Hematopoietic multipotent progenitor cell treated with erythropoietin and hydrocortisone succinate and interleukin-3 and kit ligand, for 15 days (in vitro differentiated cells): ENCODE results near the gene LONRF2.
"Not testable (repeated sequence)": the region's sequence is repeated elsewhere in the genome, so short reads cannot be mapped to it uniquely, and the experiment has no call there.

Experiments used
- DNase-seq: peaks from one replicate; pipeline ENCODE4 v3.0.0-alpha.2; 2015; ENCODE audit warnings: low spot score

LONRF2 gene

DNA sequence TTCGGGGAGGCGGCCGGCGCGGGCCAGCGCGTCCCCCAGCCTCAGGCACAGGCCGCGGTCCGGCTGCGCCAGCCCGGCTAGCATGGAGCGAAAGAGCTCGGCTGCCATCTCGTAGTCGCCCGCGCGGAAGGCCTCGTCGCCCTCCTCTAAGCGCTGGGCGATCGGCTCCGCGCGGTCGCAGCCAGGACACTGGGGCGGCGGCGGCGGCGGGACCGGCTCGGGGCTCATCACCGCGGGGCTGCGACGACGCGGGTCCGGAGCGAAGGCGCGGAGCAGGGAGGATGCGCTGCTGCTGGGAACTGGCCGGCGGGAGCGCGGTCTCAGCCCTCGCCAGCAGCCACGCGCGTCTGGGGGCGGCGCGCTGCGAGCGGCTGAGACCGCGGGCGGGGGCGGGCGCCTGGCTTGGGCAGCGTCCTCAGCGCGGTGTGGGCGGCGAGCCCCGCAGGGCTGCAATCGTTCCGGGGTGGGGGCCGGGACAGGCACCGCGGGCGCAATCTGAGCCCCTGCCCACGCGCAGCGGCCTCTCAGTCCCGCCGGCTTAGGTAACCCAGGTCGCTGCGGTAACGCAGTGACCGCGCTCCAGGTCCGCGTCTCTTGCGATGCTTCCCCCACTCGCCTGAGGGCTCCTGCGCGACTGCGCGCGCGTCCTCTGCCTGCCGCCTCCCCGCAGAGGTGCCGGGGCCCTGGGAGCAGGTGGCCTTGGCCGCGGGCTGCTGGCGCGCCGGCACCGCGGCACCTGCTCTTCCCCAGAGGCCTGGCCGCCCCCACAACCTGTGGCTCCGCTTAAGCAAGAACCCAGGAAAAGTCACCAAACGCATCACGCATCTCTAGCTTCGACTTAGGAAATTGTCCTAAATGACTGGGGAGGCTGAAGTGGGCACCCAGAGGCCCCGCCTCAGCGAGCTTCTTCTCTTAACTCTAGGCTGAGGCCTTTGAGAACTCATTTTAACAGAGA, at the start of gene LONRF2:
TSS of gene LONRF2 (minus strand) at position 636 of the 955 bp plus-strand sequence. CDS start at position 228, 408 bp downstream.
- peak; percentile 25 for DNase-seq

GRCh38 chr2:100367163-100367562, 44.9 kb upstream of the LONRF2 start:
- DNase-seq, result no peak

- DNase-seq, result no peak
These were observed 43.1 kb upstream of the LONRF2 start for GRCh38 chr2:100365434-100365833.

DNA sequence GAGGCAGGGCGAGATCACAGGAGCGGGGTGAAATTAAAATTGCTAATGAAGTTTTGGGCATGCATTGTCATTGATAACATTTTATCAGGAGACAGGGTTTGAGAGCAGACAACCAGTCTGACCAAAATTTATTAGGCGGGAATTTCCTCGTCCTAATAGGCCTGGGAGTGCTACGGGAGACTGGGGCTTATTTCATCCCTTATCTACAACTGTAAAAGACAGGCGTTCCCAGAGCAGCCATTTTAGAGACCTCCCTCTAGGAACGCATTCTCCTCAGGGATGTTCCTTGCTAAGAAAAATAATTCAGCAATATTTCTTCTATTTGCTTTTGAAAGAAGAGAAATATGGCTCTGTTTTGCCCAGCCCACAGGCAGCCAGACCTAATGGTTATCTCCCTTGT, 40.0 kb upstream of the LONRF2 start:
- not testable (repeated sequence) for DNase-seq

DNA sequence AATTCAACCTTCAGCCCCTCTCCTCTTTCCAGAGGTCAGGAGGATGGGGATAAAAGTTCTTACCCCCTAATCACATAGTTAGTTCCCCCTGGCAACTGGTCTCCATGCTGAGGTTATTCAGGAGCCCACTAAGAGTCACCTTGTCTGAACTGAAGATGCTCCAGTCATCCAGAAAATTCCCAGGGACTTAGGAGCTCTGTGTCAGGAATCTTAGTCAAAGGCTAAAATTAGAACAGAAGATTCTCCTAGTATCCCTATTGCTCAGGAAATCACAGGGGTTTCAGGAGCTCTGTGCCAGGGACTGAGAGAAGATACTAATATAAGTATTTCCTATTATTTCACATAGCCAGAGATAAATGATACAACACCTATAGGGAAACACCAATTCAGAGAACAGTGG, 37.3 kb upstream of the LONRF2 start:
- no peak for DNase-seq

DNA sequence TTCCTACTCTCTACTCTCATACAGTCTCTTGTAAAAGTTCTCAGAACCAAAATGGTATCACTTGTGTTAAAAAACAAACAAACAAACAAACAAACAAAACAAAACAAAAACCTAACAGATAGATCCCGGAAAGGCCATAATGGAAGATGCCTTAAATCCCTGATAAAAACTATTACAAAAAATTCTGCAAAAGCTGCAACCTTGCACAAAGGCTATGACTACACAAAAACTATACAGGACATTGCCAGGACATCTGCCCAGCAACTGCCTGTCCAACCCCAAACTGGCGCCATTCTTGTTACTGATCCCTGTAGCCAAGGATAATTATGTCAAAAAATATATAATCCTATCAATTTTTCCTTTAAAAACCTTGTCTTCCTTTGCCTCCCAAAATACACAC, 36.3 kb upstream of the LONRF2 start:
- no peak for DNase-seq

GRCh38 chr2:100352521-100352920, 30.2 kb upstream of the LONRF2 start:
- DNase-seq, result no peak

DNA sequence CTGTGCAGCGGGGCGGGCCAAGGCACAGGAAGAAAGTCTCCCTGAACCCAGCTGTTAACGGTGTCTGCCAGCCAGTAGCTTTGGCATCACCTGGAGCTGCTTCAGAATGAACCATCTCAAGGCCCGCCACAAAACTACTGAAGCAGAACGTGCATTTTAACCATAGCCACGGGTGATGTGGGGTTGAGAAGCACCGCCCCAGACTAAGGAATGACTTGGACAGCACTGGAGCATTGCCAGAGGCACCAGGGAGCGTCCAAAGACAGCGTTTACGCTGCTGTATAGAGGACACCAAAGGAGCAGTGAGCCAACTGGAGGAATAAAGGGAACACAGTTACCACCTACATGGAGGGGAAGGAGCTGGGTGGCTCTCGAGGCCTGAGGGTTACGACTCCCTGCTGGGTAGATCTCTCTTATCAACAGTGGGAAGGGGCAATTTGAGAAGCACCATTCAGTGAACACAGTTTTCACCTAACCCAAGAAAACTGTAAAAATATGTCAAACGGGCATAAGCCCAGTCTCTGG, 28.4 kb upstream of the LONRF2 start:
- DNase-seq, result no peak

DNA sequence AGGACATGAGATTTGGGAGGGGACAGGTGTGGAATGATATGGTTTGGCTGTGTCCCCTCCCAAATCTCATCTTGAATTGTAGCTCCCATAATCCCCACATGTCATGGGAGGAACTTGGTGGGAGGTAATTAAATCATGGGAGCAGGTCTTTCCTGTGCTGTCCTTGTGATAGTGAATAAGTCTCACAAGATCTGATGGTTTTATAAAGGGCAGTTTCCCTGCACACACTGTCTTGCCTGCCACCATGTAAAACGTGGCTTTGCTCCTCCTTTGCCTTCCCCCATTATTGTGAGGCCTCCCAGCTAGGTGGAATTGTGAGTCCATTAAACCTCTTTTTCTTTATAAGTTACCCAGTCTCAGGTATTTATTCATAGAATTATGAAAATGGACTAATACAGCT, 22.8 kb upstream of the LONRF2 start:
- DNase-seq, result not testable (repeated sequence)

- DNase-seq, result no peak
These were observed 22.1 kb upstream of the LONRF2 start for GRCh38 chr2:100344433-100344832.

GRCh38 chr2:100342466-100342865, 20.2 kb upstream of the LONRF2 start:
- DNase-seq, result not testable (repeated sequence)

GRCh38 chr2:100339823-100340222, 17.5 kb upstream of the LONRF2 start:
- DNase-seq, result no peak

GRCh38 chr2:100334929-100335328, 12.6 kb upstream of the LONRF2 start:
- no peak for DNase-seq

DNA sequence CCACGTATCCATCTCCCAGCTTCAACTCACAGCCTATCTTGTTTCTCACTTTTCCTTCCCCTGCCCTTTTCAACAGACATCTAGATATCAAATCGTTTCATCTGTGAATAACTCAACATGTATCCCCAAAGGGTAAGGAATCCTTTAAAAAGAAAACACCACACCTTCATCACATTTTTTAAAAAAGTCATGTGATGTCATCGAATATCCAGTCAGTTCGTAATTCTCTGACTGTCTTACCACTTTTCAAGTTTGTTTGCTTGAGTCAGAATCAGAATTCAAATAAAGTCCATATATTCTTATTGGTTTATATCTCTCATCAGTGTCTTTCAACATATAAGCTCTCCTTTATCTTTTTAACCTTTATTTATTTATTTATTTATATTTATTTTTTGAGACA, 5.4 kb upstream of the LONRF2 start:
- no peak for DNase-seq

DNA sequence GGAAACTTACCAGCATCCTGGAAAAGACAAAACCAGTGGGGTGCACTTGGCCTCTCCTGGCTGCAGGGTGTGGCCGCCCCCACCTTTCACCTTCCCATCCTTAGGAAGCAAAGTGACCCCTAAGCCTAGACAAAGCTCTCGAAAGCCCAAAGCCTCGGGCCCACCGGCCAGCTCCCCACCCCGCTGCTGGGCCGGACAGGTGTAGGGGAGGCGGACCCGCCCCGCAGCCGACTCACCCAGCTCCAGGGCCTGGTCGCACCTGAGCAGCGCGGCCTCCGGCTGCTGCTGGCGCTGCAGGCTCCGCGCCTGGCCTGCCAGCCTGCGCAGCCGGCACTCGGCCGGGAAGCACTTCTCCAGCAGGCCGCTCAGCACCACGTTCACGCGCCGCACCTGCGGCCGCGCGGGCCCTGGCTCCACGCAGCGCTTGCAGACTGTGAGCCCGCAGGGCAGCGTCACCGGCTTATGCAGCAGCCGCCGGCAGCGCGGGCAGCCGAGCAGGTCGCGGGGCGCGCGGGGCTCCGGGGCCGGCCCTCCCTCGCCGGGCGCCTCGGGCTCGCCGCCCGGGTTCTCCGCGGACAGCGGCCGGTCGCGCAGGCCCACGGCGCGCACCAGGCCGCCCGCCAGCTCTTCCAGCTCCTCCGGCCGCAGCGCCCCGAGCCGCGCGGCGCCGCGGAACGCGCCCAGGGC, 979 bp downstream of the LONRF2 start:
- DNase-seq, result peak; percentile 30

DNA sequence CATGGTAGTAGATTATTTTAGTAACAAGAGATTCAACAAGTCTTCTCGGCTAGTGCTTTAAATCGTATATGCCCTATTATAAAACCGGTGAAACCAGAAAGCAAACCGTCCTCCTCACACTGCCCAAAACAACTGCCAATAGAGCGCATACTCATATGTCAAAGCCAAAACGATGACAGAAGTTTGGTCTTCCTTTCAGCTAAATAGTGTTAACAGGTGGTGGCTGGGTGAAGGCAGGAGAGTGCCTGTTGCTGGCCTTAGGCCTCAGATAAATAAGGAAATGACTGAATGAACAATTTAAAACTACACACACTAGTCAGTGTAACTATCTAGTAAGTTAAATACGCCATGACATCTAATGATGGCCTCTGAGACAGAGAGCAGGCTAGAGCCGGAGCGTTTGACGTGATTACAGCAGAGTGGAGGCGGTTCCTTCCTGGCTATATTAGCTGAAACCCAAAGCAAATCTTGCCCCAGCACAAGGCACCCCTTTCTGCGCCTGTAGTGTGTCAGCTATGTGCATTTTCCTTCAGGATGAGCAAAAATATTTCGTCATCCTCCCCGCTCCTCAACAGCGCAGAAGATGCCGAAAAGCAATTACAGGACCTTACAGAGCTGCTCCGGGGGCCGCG, 1.6 kb downstream of the LONRF2 start:
- DNase-seq, result no peak

DNA sequence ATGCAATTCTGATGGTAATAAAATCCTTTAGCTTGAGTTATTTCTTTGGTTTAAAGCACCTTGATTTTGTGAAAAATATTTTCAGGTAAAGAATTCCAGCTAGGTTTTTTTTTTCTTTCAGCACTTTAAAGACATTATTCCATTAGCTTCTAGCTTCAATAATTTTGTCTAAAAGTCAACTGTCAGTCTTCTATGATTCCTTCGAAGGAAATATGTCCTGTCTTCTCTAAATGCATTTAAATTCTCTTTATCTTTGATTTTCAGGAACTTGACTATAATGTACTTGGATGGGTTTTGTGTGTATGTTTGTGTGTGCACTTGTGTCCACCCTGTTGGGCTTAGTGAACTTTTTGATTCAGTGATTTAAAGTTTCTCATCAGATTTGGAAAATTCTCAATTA, 4.7 kb downstream of the LONRF2 start:
- DNase-seq, result peak; percentile 12

DNA sequence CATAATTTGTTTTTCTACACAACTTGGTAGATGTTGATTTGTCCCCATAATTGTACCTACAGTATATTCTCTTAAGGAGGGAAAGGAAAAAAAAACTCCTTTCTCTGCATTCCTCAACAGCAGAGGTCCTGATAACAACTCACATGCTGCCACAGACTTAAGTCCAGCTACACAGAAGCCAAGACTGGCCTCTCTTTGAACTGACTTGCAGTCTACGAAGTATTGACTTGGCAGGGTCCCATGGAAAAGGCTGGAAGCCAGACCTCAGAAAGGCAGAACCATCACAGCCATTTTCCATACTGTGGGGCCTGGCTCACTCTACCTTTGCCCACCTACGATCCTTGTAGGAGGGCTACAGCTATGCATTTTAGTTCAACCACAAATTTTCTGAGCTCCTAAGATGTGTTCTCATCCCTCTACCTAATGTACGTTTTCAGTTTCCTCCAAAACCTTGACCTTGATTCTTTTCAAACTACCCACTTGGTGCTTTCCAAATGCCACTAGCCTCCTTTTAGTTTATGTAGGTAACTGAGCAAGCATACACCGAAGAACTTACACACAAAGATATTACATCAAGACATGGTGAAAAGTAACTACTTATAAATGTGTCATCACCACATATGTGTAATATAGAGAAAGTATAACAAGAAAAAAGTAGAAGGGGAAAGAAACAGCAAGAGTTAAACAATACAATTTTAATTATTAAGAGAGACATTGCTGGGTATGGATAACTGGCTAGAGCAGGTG, 12.2 kb downstream of the LONRF2 start:
- no peak for DNase-seq

- no peak for DNase-seq
These were observed 13.0 kb downstream of the LONRF2 start for GRCh38 chr2:100309311-100309710.

DNA sequence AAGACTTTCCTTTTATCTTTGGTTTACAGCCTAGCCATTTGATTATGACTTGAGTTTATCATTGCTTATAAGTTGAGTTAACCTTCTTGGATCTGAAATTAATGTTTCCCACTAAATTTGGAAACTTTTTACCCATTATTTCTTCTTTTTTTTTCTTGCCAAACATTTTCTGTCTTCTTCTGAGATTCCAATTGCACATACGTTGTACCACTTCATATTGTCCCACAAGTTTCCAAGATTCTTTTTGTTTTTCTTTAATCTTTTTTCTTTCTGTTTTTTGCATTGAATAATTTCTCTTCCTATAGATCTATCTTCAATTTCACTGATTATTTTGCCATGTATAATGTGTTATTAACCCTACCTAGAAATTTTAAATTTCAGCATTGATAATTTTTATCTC, 18.6 kb downstream of the LONRF2 start:
- no peak for DNase-seq

GRCh38 chr2:100302585-100302892, 19.8 kb downstream of the LONRF2 start:
- no peak for DNase-seq
